Left ventricle myocardium inferior (tissue), 1 donor: ENCODE data around the gene TUBGCP2. TPM values are rescaled to one million over a fixed set of nuclear protein-coding genes. Genes with fewer than 3 reads are reported as not detected.
A peak's percentile ranks its signal among the peaks of the same experiment; 100 is the strongest.

Source experiments
- DNase-seq: peaks from one replicate; pipeline ENCODE4 v3.0.0-alpha.2; 2020
- H3K27ac ChIP-seq: fragments of 200-600 bp; replicated peaks from 2 replicates; pipeline ENCODE4 v1.8.0; 2021
- H3K27me3 ChIP-seq: fragments of 200-600 bp; 2 replicates; pipeline ENCODE4 v1.8.0; 2021; ENCODE audit warnings: low read depth
- H3K36me3 ChIP-seq: fragments of 200-600 bp; 2 replicates; pipeline ENCODE4 v1.8.0; 2021
- H3K4me1 ChIP-seq: fragments of 200-600 bp; 2 replicates; pipeline ENCODE4 v1.8.0; 2021
- H3K4me3 ChIP-seq: fragments of 200-600 bp; 2 replicates; pipeline ENCODE4 v1.8.0; 2021; ENCODE audit warnings: mild to moderate bottlenecking, moderate library complexity
- H3K9me3 ChIP-seq: fragments of 200-600 bp; replicated peaks from 2 replicates; pipeline ENCODE4 v1.8.0; 2021
- CTCF ChIP-seq: fragments of 200-600 bp; IDR thresholded peaks from 2 replicates; pipeline ENCODE4 v1.8.0; 2021; ENCODE audit warnings: antibody characterized with exemption, mild to moderate bottlenecking, borderline replicate concordance
- intact Hi-C: fragments of 100-400 bp; cut with micrococcal nuclease; formaldehyde crosslinking; loops from one replicate; pipeline ENCODE4 v1.11.0; 2022
- total RNA-seq: library from RNA; stranded (reverse); fragmentation: NEBNext Ultra II Directional; extraction: Animal tissue kit (Norgen Biotek cat#: 25700); gene quantifications from one replicate; pipeline ENCODE4 v1.2.1, GENCODE V29; 2021
- donor health status: DM: no; HTN: yes; CAD: no; lungs with severe emphysema.

TUBGCP2 gene
- total RNA-seq, 1 donor from 2014 or later = 38.9 TPM

- TF ChIP-seq CTCF = no peak
- H3K4me1 ChIP-seq = peaks cover 20% of the 10 kb centered on the region
- intact Hi-C loops = no loop called here
- peaks cover 98% of the 10 kb centered on the region for H3K27me3 ChIP-seq
- H3K9me3 ChIP-seq = no peaks in the 10 kb centered on the region
- H3K36me3 ChIP-seq = no peaks in the 10 kb centered on the region
- H3K27ac ChIP-seq = no peak overlapping the region
- no peak overlapping the region for H3K4me3 ChIP-seq
- no peak for DNase-seq
Measured at GRCh38 chr10:133339708-133340380, 31.2 kb upstream of the TUBGCP2 start.

GRCh38 chr10:133338080-133339071 lies 29.7 kb upstream of the TUBGCP2 start:
- intact Hi-C loops = no loop called here
- Histone ChIP-seq H3K27ac (no peak overlapping the region), H3K4me1 (peaks cover 23% of the 10 kb centered on the region), H3K9me3 (no peaks in the 10 kb centered on the region), H3K4me3 (no peak overlapping the region), H3K27me3 (peaks cover 91% of the 10 kb centered on the region), H3K36me3 (no peaks in the 10 kb centered on the region)
- no peak for DNase-seq
- TF ChIP-seq CTCF = no peak

- TF ChIP-seq CTCF = no peak
- DNase-seq = no peak
- Histone ChIP-seq H3K4me3 (no peak overlapping the region), H3K4me1 (peaks cover 23% of the 10 kb centered on the region), H3K27ac (no peak overlapping the region), H3K9me3 (no peaks in the 10 kb centered on the region), H3K36me3 (no peaks in the 10 kb centered on the region), H3K27me3 (peaks cover 90% of the 10 kb centered on the region)
- intact Hi-C loops = no loop called here
Measured at GRCh38 chr10:133337370-133337725, 28.7 kb upstream of the TUBGCP2 start.

GRCh38 chr10:133336577-133337369 lies 28.1 kb upstream of the TUBGCP2 start, which contains the start of gene CALY:
CALY (minus strand) TSS chr10:133336896; CDS start chr10:133328989, 7,907 bp downstream.
- no peak within 1 kb of the TSS for H3K27ac ChIP-seq
- H3K9me3 ChIP-seq = no peaks in the 10 kb centered on the region
- peaks cover 90% of the 10 kb centered on the region for H3K27me3 ChIP-seq
- intact Hi-C loops = no loop called here
- TF ChIP-seq CTCF = no peak
- H3K36me3 ChIP-seq = no peaks in the 10 kb centered on the region
- H3K4me3 ChIP-seq = peak within 1 kb of the TSS; percentile 58
- DNase-seq = no peak
- peaks cover 23% of the 10 kb centered on the region for H3K4me1 ChIP-seq

GRCh38 chr10:133336118-133336576 lies 27.5 kb upstream of the TUBGCP2 start:
- no peaks in the 10 kb centered on the region for H3K9me3 ChIP-seq
- intact Hi-C loops = no loop called here
- H3K27me3 ChIP-seq = peaks cover 90% of the 10 kb centered on the region
- peak overlapping the region; percentile 58 for H3K4me3 ChIP-seq
- no peak overlapping the region for H3K27ac ChIP-seq
- no peak for DNase-seq
- no peak for TF ChIP-seq CTCF
- no peaks in the 10 kb centered on the region for H3K36me3 ChIP-seq
- peaks cover 23% of the 10 kb centered on the region for H3K4me1 ChIP-seq
